GM18520 (cell line): ENCODE measurements around the gene CAMK2B.
A peak's percentile ranks its signal among the peaks of the same experiment; 100 is the strongest.
"Not testable (repeated sequence)": the region's sequence is repeated elsewhere in the genome, so short reads cannot be mapped to it uniquely, and the experiment has no call there.

ENCODE experiments used
- ATAC-seq: cut with Tn5 transposase; IDR thresholded peaks from one replicate; pipeline ENCODE4 v1.9.1; 2021; ENCODE audit not compliant: unreplicated experiment

Gene CAMK2B

GRCh38 chr7:44218418-44219201 is 106.8 kb downstream of the CAMK2B start:
- no peak for ATAC-seq

GRCh38 chr7:44217852-44218402 is 107.5 kb downstream of the CAMK2B start:
- ATAC-seq, result no peak

GRCh38 chr7:44217223-44217714 is 108.1 kb downstream of the CAMK2B start:
- ATAC-seq, result no peak

- no peak for ATAC-seq
Measured at GRCh38 chr7:44216521-44217222, 108.7 kb downstream of the CAMK2B start.

GRCh38 chr7:44216019-44216418 is 109.4 kb downstream of the CAMK2B start:
- ATAC-seq, result no peak

- ATAC-seq, result no peak
Measured at GRCh38 chr7:44215531-44215930, 109.9 kb downstream of the CAMK2B start.

GRCh38 chr7:44213877-44214388 is 111.5 kb downstream of the CAMK2B start:
- ATAC-seq, result no peak

GRCh38 chr7:44213206-44213876 is 112.1 kb downstream of the CAMK2B start:
- ATAC-seq, result no peak

GRCh38 chr7:44212581-44213184 is 112.7 kb downstream of the CAMK2B start:
- no peak for ATAC-seq

GRCh38 chr7:44212018-44212417 is 113.4 kb downstream of the CAMK2B start:
- ATAC-seq, result no peak

GRCh38 chr7:44211126-44211675 is 114.2 kb downstream of the CAMK2B start:
- ATAC-seq, result no peak

GRCh38 chr7:44210107-44210506 is 115.3 kb downstream of the CAMK2B start:
- no peak for ATAC-seq

GRCh38 chr7:44208085-44208484 is 117.3 kb downstream of the CAMK2B start:
- no peak for ATAC-seq

- ATAC-seq, result no peak
Measured at GRCh38 chr7:44206008-44206407, 119.4 kb downstream of the CAMK2B start.

GRCh38 chr7:44201813-44202212 is 123.6 kb downstream of the CAMK2B start:
- ATAC-seq, result no peak

- ATAC-seq, result peak; percentile 97
Measured at GRCh38 chr7:44200699-44201461, 124.5 kb downstream of the CAMK2B start, which contains the start of gene YKT6. TSS of gene YKT6 (plus strand) at chr7:44200978. CDS start at chr7:44201136, 158 bp downstream.

GRCh38 chr7:44200163-44200562 is 125.2 kb downstream of the CAMK2B start:
- ATAC-seq, result not testable (repeated sequence)

GRCh38 chr7:44197474-44197873 is 127.9 kb downstream of the CAMK2B start:
- no peak for ATAC-seq

- no peak for ATAC-seq
Measured at GRCh38 chr7:44196450-44196872, 128.9 kb downstream of the CAMK2B start.
